ENCODE results near the gene TMEM186. TPM values are rescaled to one million over a fixed set of nuclear protein-coding genes. Genes with fewer than 3 reads are reported as not detected.
"Not testable (repeated sequence)": the region's sequence is repeated elsewhere in the genome, so short reads cannot be mapped to it uniquely, and the experiment has no call there.

TMEM186 gene
- total RNA-seq, 4 donors from 2014 or later = 7.5 to 11.2 (median 10.8) TPM

DNA sequence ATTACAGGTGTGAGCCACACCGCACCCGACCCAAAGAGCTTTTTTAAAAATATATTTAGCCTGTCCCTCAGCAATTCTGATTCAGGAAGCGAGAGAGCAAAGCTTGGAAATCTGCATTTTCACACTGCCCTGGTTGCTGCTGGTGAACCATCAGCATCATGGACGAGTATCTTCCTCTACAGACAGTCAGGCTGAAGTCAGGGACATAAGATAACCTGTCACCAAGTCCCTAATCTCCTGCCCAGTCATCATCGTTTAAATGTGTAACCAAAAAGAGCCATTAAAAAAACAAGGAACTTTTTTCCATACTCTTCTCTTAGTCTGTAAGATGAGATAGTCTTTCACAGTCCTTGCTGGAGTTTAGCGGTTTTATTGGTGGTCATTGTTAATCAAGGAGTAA, 6.9 kb upstream of the TMEM186 start:
- 84 to 91% methylated on average over 6 of the region's 6 CpGs for WGBS, 2 donors
- no peak overlapping the region for H3K4me3 ChIP-seq (ENCODE audit: low read depth, poor library complexity, severe bottlenecking)
- DNase-seq (ENCODE audit: low spot score in 2 of 2) = no peak
- intact Hi-C loops (cut with DNase I; ENCODE audit: low total_unique reads) = no loop called here
- no peak for TF ChIP-seq POLR2A (IDR thresholded peaks at IDR 0.05)
- TF ChIP-seq, protein P1, sequence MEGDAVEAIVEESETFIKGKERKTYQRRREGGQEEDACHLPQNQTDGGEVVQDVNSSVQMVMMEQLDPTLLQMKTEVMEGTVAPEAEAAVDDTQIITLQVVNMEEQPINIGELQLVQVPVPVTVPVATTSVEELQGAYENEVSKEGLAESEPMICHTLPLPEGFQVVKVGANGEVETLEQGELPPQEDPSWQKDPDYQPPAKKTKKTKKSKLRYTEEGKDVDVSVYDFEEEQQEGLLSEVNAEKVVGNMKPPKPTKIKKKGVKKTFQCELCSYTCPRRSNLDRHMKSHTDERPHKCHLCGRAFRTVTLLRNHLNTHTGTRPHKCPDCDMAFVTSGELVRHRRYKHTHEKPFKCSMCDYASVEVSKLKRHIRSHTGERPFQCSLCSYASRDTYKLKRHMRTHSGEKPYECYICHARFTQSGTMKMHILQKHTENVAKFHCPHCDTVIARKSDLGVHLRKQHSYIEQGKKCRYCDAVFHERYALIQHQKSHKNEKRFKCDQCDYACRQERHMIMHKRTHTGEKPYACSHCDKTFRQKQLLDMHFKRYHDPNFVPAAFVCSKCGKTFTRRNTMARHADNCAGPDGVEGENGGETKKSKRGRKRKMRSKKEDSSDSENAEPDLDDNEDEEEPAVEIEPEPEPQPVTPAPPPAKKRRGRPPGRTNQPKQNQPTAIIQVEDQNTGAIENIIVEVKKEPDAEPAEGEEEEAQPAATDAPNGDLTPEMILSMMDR (IDR thresholded peaks at IDR 0.05) = no peak

DNA sequence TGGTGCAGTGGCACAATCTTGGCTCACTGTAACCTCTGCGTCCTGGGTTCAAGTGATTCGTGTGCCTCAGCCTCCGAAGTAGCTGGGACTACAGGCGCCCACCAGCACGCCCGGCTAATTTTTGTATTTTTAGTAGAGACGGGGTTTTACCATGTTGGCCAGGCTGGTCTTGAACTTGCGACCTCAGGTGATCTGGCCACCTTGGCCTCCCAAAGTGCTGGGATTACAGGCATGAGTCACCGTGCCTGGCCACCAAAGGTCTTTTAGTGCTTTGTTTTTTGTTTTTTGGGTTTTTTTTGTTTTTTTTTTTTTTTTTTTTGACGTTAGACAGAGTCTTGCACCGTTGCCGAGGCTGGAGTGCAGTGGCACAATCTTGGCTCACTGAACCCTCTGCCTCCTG, 6.3 kb upstream of the TMEM186 start:
- intact Hi-C loops (cut with DNase I; ENCODE audit: low total_unique reads); H3K4me3 ChIP-seq (ENCODE audit: low read depth, poor library complexity, severe bottlenecking); DNase-seq (ENCODE audit: low spot score in 2 of 2): not testable (repeated sequence)
- 90 to 92% methylated on average over 12 of the region's 12 CpGs for whole genome bisulfite sequencing, 2 donors

DNA sequence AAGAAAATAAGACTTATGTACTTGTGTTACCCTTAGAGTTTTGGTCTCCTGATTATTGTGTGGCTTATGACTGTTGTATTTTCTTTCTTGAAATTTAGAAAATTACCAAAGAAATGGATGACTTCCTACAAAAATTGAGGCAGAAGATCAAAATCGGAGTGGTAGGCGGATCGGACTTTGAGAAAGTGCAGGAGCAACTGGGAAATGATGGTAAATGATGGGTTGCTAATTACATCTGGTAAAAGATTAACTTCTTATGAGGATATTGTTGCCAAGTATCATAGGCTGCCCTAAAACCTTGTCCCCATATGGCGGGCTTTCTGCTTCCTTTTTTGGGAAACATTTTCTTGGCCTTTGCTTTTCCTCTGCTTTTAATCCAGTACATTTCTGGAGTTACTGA, 4.3 kb upstream of the TMEM186 start:
- no peak for DNase-seq (ENCODE audit: low spot score in 2 of 2)
- intact Hi-C loops (cut with DNase I; ENCODE audit: low total_unique reads) = no loop called here
- no peak overlapping the region for H3K4me3 ChIP-seq (ENCODE audit: low read depth, poor library complexity, severe bottlenecking)
- 84 to 87% methylated on average over 4 of the region's 4 CpGs for WGBS, 2 donors
- TF ChIP-seq, protein P1 (IDR thresholded peaks at IDR 0.05) = no peak
- TF ChIP-seq POLR2A (IDR thresholded peaks at IDR 0.05) = no peak

DNA sequence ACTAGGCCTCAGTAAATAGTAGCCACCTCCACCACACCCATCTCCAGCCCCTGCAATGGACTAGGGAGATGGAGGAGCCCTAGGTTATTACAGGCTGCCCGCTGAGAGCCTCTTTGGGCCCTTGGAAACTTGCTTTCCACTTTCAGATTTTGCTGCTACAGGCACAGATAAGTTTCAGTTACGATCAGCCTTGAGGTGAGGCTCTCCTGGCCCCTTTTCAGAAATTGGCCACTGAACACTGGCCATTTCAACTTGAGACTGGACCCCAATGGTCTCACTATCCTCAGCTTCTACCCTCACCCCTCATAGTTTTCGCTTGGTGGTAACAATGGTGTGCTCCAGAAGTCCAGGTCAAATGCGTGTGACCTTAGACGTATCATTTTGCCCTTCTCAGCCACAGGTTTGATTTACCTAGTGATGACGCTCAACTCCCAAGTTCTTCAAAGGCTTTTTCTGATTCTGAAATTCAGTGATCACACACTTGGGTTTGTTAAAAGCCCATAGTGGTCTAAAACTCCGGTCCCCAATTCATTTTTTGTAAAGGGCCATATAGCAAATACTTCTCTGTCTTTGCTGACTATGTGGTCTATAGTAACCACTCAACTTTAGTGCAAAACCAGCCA, 1.2 kb upstream of the TMEM186 start:
- DNase-seq (ENCODE audit: low spot score in 2 of 2) = no peak
- 49 to 65% methylated on average over 7 of the region's 7 CpGs for WGBS, 2 donors
- intact Hi-C loops (cut with DNase I; ENCODE audit: low total_unique reads) = no loop called here
- TF ChIP-seq, protein P1 (IDR thresholded peaks at IDR 0.05) = no peak
- no peak for TF ChIP-seq POLR2A (IDR thresholded peaks at IDR 0.05)
- peak overlapping the region; percentile 96 for H3K4me3 ChIP-seq (ENCODE audit: low read depth, poor library complexity, severe bottlenecking)

DNA sequence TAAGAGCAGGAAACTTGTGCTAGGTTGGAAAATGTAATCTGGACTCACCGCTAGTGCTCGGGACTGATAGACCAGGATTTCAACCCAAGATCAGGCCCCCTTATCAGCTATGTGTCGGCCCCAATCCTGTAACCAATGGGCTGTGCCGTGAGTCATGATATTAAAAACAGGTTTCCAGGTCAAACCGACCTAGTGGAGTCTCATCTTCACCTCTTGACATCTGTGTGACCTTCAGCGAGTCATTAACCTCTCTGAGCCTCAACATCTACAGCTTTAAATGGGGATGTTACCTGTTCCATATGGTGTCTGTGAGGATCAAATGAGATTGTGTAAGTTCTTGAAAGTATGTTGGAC, 712 bp upstream of the TMEM186 start:
- 1% methylated on average over 6 of the region's 6 CpGs for WGBS, 2 donors
- DNase-seq (ENCODE audit: low spot score in 2 of 2) = no peak
- peak overlapping the region; percentile 96 for H3K4me3 ChIP-seq (ENCODE audit: low read depth, poor library complexity, severe bottlenecking)
- no peak for TF ChIP-seq POLR2A (IDR thresholded peaks at IDR 0.05)
- TF ChIP-seq, protein P1 (IDR thresholded peaks at IDR 0.05) = no peak
- intact Hi-C loops (cut with DNase I; ENCODE audit: low total_unique reads) = no loop called here

DNA sequence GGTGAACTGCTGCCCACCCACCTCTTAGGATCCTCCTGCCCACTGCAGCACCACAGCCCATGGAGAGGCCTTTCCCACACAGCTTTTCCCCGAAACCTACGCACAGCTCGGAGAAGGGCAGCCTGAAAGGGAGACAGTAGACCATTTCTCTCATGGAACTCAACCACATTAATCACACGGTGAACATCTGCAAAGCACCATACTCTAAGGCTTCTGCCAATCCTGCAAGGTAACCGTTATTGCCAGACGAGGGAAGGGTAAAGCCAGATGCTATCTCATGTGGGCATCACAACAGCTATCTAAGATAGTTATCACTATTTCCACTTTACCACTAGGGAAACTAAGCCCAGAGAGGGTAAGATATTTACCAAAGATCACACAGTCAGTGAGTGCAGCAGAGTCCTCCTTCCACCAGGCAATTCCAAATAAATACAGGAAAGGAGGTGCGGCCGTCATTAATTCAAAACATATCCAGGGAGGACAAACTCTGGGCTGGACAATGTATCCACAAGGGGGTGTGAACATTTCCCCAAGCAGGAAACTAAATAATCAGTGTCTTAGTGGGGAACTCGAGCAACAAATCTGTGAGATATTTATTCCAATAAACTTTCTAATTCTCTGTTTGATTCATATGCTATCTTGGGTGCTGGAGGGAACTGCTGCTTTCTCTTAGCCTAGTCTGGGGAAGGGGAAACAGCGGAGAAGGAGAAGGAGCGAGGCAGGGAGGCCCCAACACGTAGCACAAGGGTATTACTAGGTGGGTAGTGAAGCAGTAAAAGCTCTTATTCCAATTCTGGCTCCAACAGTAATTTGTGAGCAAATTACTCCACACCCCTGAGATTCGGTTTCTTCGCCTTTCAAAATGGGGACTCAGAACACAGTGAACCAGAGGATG, 723 bp downstream of the TMEM186 start:
- DNase-seq (ENCODE audit: low spot score in 2 of 2) = no peak
- WGBS, 2 donors = 35 to 39% methylated on average over 14 of the region's 14 CpGs
- H3K4me3 ChIP-seq (ENCODE audit: low read depth, poor library complexity, severe bottlenecking) = peak overlapping the region; percentile 96
- intact Hi-C loops (cut with DNase I; ENCODE audit: low total_unique reads) = no loop called here
- TF ChIP-seq, protein P1 (IDR thresholded peaks at IDR 0.05) = no peak
- no peak for TF ChIP-seq POLR2A (IDR thresholded peaks at IDR 0.05)

All from lower leg skin (tissue), 4 donors.